Fibroblast of pulmonary artery (primary cell): ENCODE data around the gene DYNC2H1.

ENCODE experiments used
- DNase-seq: peaks from one replicate; pipeline ENCODE4 v3.0.0-alpha.2; 2010; ENCODE audit warnings: low read depth
- H3K4me3 ChIP-seq: replicated peaks from 2 replicates; pipeline ENCODE4 v1.5.1; 2011; ENCODE audit warnings: low read depth, mild to moderate bottlenecking, control low read depth, low read length, moderate library complexity
- CTCF ChIP-seq: IDR thresholded peaks from 2 replicates; pipeline ENCODE4 v1.5.1; 2011; ENCODE audit warnings: mild to moderate bottlenecking, control low read depth, low read length, inconsistent platforms; ENCODE audit errors: missing control alignments

DYNC2H1 gene

DNA sequence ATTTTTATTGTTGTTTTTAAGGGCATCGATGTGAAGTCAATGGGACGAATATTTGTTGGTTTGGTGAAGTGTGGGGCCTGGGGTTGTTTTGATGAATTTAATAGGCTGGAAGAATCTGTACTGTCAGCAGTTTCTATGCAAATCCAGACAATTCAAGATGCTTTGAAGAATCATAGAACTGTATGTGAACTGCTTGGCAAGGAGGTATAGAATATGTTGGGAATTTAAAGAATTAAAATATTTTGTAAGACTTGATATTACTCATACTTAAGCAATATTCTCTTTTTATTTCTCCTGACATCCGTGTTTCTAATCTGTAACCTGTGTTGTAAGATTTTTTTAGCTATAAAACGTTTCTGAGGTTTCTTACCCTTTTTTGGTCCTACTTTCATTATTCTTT, 61.6 kb downstream of the DYNC2H1 start:
- TF ChIP-seq CTCF = no peak
- no peak overlapping the region for H3K4me3 ChIP-seq
- DNase-seq = peak; percentile 72

GRCh38 chr11:103175461-103176129, 66.4 kb downstream of the DYNC2H1 start:
- no peak for DNase-seq
- TF ChIP-seq CTCF = no peak
- H3K4me3 ChIP-seq = no peak overlapping the region

GRCh38 chr11:103183981-103184611, 74.9 kb downstream of the DYNC2H1 start:
- H3K4me3 ChIP-seq = no peak overlapping the region
- TF ChIP-seq CTCF = no peak
- DNase-seq = no peak

- DNase-seq = peak; percentile 72
- TF ChIP-seq CTCF = peak; percentile 82
- no peak overlapping the region for H3K4me3 ChIP-seq
Measured at GRCh38 chr11:103202048-103202651, 92.9 kb downstream of the DYNC2H1 start.

DNA sequence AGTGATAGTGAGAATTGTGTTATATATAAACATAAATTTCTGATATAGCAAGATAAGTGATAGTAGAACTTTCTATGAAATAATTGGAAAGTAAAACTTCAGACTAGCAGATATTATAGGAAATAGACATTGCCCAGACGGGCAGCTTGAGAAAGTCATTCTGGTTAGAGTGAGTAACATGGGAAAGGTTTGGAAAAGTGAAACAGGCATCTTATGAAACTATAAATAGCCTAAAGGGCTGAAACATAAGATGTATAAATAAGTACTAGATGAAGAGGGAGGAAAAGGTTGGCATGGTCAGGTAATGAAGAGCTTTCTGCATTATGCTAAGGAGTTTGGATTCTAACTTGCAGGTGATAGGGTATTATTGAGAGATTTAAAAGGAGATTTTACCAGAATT, 101.3 kb downstream of the DYNC2H1 start:
- no peak for DNase-seq

GRCh38 chr11:103215812-103216211, 106.6 kb downstream of the DYNC2H1 start:
- no peak for DNase-seq
- no peak overlapping the region for H3K4me3 ChIP-seq
- TF ChIP-seq CTCF = no peak

More for the DNA sequence above, 101.3 kb downstream of the DYNC2H1 start:
- no peak overlapping the region for H3K4me3 ChIP-seq
- no peak for TF ChIP-seq CTCF

DNA sequence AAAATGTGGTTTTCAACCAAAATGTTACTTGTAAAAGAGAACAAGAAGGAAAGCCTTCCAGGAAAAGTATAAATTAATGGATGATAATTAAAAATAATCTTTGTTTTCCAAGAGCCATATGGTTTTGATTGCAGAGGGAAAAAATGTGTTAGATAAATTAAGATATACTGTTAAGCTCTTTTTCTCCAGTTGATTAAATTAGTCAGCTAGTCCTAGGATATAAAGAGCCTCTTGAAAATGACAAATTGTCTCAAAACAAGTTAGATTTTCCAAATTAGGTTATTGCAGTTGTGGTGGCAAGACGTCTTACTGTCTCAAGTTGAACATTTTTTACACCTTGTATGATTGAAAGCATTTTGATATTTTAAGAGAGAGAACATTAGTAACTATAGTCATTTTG, 110.9 kb downstream of the DYNC2H1 start:
- no peak for TF ChIP-seq CTCF
- DNase-seq = no peak
- no peak overlapping the region for H3K4me3 ChIP-seq
